ENCODE measurements around the gene CSMD2. TPM values are rescaled to one million over a fixed set of nuclear protein-coding genes. Genes with fewer than 3 reads are reported as not detected.

CSMD2 gene
- total RNA-seq, 2 experiments from 2014 or later, result not detected

DNA sequence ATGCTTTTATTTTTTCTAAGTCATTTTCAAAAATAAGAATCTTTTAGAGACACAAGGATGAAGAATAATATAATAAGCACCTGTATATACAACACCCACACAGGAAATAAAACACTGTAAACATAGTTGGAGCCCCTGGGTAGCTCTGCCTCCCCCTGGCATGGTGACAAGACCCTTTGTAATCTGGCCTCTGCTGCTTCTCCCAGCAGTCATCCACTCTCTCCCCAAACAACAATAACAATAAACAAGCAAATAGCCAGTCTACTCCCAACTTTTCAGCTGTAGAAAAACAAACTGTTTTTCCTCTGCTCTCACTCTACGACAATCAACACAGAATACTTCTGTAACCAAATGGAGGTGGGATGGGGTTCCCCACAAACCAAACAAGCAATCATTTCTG lies 110.1 kb downstream of the CSMD2 start:
- Mint-ChIP-seq H3K27ac (no peak overlapping the region), H3K4me3 (no peak overlapping the region), H3K9me3 (peaks cover under 1% of the 10 kb centered on the region), H3K27me3 (peaks cover 10% of the 10 kb centered on the region), H3K36me3 (no peaks in the 10 kb centered on the region), H3K4me1 (ENCODE audit: low read depth) (no peaks in the 10 kb centered on the region)
- DNase-seq, result no peak
- ChIA-PET POLR2A (no interaction called here), CTCF (no interaction called here)
- intact Hi-C loops (cut with micrococcal nuclease), result no loop called here

DNA sequence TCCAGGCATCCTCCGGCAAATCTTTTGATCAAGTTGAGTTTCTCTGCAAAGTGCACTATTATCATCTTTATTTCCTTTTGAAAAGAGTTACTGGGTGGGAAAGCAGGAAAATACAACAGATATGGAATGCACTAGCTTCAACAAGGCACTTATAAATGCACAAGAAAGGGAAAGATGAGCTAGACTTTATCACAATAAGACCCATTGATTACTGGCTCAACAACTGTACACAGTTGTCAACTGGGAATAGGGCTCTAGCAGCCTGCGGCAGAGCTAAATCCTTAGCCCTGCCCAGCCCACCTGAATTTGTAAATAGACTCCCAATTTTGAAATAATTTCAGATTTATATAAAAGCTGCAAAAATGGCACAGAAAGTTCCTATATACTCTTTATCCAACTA lies 111.4 kb downstream of the CSMD2 start:
- intact Hi-C loops (cut with micrococcal nuclease), result no loop called here
- CTCF ChIA-PET, result no interaction called here
- peaks cover 6% of the 10 kb centered on the region for H3K27me3 Mint-ChIP-seq

DNA sequence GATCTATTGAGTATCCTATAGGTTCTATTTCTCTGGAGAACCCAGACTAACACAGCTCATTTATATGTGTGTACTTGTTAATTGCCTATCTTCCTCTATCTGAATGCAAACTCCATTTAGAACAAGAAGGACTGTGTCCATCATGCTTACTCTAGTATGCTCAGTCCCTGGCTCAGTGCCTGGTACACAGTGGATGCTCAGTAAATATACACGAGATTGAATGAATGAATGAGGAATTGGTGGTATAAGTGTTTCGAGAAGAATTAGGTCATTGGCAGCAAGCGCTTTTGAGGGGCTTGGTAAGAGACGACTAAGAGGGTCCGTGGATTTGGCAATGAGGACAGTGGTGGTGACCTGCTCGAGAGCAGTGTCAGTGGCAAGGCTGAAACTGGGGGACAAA lies 112.5 kb downstream of the CSMD2 start:
- Mint-ChIP-seq H3K36me3 (no peaks in the 10 kb centered on the region), H3K9me3 (peaks cover 4% of the 10 kb centered on the region), H3K27ac (no peak overlapping the region), H3K4me3 (no peak overlapping the region), H3K27me3 (peaks cover 6% of the 10 kb centered on the region), H3K4me1 (ENCODE audit: low read depth) (no peaks in the 10 kb centered on the region)
- intact Hi-C loops (cut with micrococcal nuclease), result no loop called here
- no peak for DNase-seq
- POLR2A ChIA-PET, result no interaction called here
- CTCF ChIA-PET, result no interaction called here

More for the DNA sequence above, 111.4 kb downstream of the CSMD2 start:
- no peak for DNase-seq
- POLR2A ChIA-PET, result no interaction called here
- Mint-ChIP-seq H3K4me3 (no peak overlapping the region), H3K4me1 (ENCODE audit: low read depth) (no peaks in the 10 kb centered on the region), H3K27ac (no peak overlapping the region), H3K9me3 (peaks cover 4% of the 10 kb centered on the region), H3K36me3 (no peaks in the 10 kb centered on the region)

DNA sequence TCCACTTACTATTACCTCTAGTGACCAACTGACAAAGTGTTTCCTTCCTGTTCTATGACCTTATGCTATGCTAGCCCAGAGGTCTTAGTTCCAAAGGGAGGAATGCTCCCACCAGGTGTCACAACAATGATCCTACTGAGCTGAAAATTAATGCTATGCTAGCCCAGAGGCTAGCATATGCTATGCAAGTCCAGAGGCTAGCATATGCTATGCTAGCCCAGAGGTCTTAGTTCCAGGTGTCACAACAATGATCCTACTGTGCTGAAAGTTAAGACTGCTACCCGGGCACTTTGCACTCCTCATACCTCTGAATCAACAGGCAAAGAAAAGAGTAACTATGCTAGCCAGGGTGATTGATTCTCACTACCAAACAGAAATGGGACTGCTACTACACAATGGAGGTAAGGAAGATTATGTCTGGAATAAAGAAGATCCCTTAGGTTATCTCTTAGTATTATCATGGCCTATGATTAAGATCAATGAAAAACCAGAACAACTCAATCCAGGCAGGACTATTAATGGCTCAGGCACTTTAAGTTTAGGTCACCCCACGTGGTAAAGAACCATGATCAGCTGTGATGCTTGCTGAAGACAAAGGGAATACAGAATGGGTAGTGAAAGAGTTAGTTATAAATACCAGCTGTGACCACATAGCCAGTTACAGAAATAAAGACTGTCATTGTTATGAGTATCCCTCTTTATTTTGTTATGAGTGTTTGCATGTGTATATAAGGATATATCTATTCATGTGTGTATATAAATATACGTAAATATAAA lies 114.1 kb downstream of the CSMD2 start:
- Mint-ChIP-seq H3K36me3 (no peaks in the 10 kb centered on the region), H3K27me3 (peaks cover 8% of the 10 kb centered on the region), H3K9me3 (peaks cover 4% of the 10 kb centered on the region), H3K4me1 (ENCODE audit: low read depth) (no peaks in the 10 kb centered on the region), H3K4me3 (no peak overlapping the region), H3K27ac (no peak overlapping the region)
- no peak for DNase-seq
- ChIA-PET CTCF (no interaction called here), POLR2A (no interaction called here)
- intact Hi-C loops (cut with micrococcal nuclease), result no loop called here

DNA sequence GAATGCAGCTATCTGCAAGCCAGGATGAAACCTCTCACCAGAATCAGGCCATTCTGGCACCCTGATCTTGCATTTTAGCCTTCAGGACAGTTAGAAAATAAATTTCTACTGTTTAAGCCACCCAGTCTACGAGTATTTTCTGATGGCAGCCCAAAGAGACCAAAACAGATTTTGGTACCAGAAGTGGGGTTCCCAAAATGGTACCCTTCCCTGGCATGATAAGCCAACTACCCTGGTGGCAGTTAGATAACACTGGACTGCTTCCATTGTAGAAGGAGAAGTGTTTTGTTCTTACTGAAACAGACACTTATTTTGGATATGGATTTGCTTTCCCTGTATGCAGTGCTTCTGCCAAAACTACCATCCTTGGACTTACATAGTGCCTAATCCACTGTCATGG lies 115.0 kb downstream of the CSMD2 start:
- Mint-ChIP-seq H3K36me3 (no peaks in the 10 kb centered on the region), H3K27me3 (peaks cover 8% of the 10 kb centered on the region)
- POLR2A ChIA-PET, result no interaction called here

DNA sequence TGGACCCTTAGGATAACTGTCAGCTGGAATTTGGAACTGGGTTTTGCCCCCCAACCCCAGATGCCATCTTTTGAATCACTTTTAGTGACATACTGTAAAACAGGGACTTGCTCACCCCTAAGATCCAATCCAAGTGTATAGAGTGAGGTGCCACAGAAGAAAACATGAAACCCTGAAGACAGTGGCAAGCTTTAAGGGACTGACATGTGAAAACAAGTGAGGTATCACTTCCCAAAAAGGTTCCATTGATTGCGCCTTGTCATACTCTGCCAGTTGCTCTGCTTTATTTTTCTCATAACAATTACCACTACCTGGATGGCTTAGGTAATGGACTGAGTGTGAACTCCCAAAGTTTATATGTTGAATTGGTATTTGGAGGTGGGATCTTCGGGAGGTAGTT lies 115.6 kb downstream of the CSMD2 start:
- Mint-ChIP-seq H3K27ac (no peak overlapping the region), H3K36me3 (no peaks in the 10 kb centered on the region), H3K9me3 (peaks cover 4% of the 10 kb centered on the region), H3K4me3 (no peak overlapping the region), H3K4me1 (ENCODE audit: low read depth) (no peaks in the 10 kb centered on the region), H3K27me3 (peaks cover 8% of the 10 kb centered on the region)
- DNase-seq, result no peak
- ChIA-PET POLR2A (no interaction called here), CTCF (no interaction called here)
- intact Hi-C loops (cut with micrococcal nuclease), result no loop called here

More for the DNA sequence above, 115.0 kb downstream of the CSMD2 start:
- no peaks in the 10 kb centered on the region for H3K4me1 Mint-ChIP-seq (ENCODE audit: low read depth)
- CTCF ChIA-PET, result no interaction called here
- DNase-seq, result no peak
- no peak overlapping the region for H3K4me3 Mint-ChIP-seq
- intact Hi-C loops (cut with micrococcal nuclease), result no loop called here
- no peak overlapping the region for H3K27ac Mint-ChIP-seq
- peaks cover 4% of the 10 kb centered on the region for H3K9me3 Mint-ChIP-seq

DNA sequence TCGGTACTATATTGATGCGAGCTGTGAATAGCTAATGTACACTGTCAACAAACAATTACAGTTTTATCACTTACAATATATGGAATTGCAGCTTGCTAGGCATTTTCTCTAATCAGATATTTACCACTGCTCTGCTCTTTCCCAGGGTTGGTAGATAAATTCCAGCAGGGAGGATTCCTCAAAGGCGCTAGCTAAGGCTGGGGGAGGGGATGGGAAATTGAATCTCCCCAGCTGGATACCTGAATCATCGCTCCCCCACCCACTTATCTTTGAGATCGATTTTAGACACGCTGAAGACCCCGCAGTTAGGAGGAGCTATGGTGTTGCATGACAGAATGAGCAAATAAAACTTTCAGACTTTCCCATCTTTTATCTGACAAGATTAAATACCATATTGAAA lies 127.2 kb downstream of the CSMD2 start:
- Mint-ChIP-seq H3K27me3 (peaks cover 3% of the 10 kb centered on the region), H3K27ac (no peak overlapping the region), H3K4me3 (no peak overlapping the region), H3K9me3 (no peaks in the 10 kb centered on the region), H3K36me3 (no peaks in the 10 kb centered on the region), H3K4me1 (ENCODE audit: low read depth) (no peaks in the 10 kb centered on the region)
- POLR2A ChIA-PET, result no interaction called here
- intact Hi-C loops (cut with micrococcal nuclease), result no loop called here
- CTCF ChIA-PET, result no interaction called here
- no peak for DNase-seq

DNA sequence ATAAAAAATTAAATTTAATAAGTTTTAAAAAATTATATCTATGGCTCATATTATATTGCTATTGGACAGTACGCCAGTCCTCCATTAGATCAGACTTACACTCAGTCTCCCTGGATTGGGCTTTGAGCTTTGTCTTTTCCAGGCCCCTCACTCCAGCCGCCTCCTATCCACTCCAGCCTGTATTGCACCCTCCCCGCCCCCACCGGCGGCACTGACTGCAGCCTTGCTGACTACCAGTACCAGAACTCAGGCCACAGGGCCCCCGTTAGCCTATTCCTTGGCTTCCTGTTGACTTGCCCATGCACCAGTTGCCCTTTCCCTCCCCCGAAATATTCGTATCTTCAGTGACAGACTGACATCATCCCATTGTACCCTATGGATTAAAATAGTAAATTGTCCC lies 127.9 kb downstream of the CSMD2 start:
- Mint-ChIP-seq H3K27ac (no peak overlapping the region), H3K9me3 (no peaks in the 10 kb centered on the region), H3K36me3 (no peaks in the 10 kb centered on the region), H3K4me1 (ENCODE audit: low read depth) (no peaks in the 10 kb centered on the region), H3K4me3 (no peak overlapping the region), H3K27me3 (peaks cover 3% of the 10 kb centered on the region)
- intact Hi-C loops (cut with micrococcal nuclease), result no loop called here
- ChIA-PET CTCF (no interaction called here), POLR2A (interaction anchor here (0.6 kb wide), 1 partner anchor 73 kb away, joined by 3 read pairs; no protein-coding TSS in a partner anchor)
- DNase-seq, result no peak

DNA sequence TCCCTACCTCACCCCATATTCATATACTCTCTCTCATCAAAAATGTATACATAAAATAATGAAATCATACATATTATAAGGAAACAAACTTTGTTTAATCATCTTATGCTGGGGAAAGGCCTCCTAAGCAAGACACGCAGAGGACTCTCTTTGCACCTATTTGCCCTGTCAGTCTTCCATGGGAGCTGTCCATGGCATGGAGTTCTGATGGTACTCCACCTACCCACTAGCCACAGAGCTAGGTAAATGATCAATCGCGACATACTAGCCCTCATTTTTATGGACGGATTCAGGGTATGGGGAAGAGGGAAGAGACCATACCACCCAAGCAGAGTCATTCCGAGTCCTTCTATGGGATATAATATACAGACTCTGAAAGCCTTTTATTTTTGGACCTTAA lies 131.0 kb downstream of the CSMD2 start:
- no peaks in the 10 kb centered on the region for H3K9me3 Mint-ChIP-seq
- H3K36me3 Mint-ChIP-seq, result no peaks in the 10 kb centered on the region
- no peak overlapping the region for H3K27ac Mint-ChIP-seq
- H3K27me3 Mint-ChIP-seq, result peaks cover 3% of the 10 kb centered on the region
- H3K4me1 Mint-ChIP-seq (ENCODE audit: low read depth), result no peaks in the 10 kb centered on the region
- CTCF ChIA-PET, result interaction anchor here (1.0 kb wide), 1 partner anchor 400 kb away, joined by 3 read pairs; no protein-coding TSS in a partner anchor
- POLR2A ChIA-PET, result no interaction called here
- no peak overlapping the region for H3K4me3 Mint-ChIP-seq
- DNase-seq, result no peak
- intact Hi-C loops (cut with micrococcal nuclease), result no loop called here

DNA sequence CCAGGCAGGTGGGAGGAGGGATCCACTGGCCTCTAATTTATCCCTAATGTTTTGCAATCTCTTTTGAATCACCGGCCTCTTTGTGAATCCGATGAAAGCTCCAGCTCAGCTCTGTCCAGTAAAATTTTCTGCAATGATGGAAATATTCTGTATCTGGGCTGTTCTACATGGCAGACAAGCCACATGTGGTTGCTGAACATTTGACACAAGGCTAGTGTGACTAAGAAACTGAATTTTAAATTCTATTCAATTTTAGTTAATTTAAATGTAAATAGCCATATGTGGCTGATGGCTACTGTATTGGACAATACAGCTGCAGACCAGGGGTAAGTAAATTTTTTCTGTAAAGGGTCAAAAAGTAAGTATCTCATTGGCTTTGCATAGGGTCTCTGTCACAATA lies 135.1 kb downstream of the CSMD2 start:
- no peak overlapping the region for H3K27ac Mint-ChIP-seq
- H3K36me3 Mint-ChIP-seq, result no peaks in the 10 kb centered on the region
- no peak overlapping the region for H3K4me3 Mint-ChIP-seq
- POLR2A ChIA-PET, result no interaction called here
- H3K4me1 Mint-ChIP-seq (ENCODE audit: low read depth), result no peaks in the 10 kb centered on the region
- H3K27me3 Mint-ChIP-seq, result peaks cover 13% of the 10 kb centered on the region
- no peak for DNase-seq
- CTCF ChIA-PET, result interaction anchor here (1.0 kb wide), 1 partner anchor 15 kb away, joined by 3 read pairs; no protein-coding TSS in a partner anchor
- intact Hi-C loops (cut with micrococcal nuclease), result no loop called here
- H3K9me3 Mint-ChIP-seq, result no peaks in the 10 kb centered on the region

DNA sequence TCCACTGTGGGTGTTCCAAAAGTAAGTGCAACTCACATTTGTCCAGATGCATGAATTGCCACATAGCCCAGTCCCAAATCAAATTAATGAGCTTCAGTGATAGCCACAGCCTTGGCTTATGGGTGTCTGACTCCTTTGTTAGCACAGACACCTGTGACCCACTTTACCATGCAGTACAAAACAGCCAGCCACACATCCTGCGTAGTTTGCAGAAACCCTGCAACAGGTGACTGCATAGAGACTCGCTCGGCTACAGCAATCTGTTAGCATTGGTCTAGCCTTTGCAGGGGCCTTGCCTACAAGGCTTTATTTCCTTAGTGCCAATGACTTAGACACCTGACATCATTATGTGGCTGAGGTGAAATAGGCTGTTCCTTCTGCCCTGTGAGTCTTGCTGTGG lies 135.5 kb downstream of the CSMD2 start:
- ChIA-PET CTCF (interaction anchor here (1.0 kb wide), 1 partner anchor 14 kb away, joined by 3 read pairs; no protein-coding TSS in a partner anchor), POLR2A (no interaction called here)
- Mint-ChIP-seq H3K4me1 (ENCODE audit: low read depth) (no peaks in the 10 kb centered on the region), H3K9me3 (no peaks in the 10 kb centered on the region), H3K4me3 (no peak overlapping the region), H3K36me3 (no peaks in the 10 kb centered on the region), H3K27ac (no peak overlapping the region), H3K27me3 (peaks cover 15% of the 10 kb centered on the region)
- intact Hi-C loops (cut with micrococcal nuclease), result no loop called here
- DNase-seq, result no peak

DNA sequence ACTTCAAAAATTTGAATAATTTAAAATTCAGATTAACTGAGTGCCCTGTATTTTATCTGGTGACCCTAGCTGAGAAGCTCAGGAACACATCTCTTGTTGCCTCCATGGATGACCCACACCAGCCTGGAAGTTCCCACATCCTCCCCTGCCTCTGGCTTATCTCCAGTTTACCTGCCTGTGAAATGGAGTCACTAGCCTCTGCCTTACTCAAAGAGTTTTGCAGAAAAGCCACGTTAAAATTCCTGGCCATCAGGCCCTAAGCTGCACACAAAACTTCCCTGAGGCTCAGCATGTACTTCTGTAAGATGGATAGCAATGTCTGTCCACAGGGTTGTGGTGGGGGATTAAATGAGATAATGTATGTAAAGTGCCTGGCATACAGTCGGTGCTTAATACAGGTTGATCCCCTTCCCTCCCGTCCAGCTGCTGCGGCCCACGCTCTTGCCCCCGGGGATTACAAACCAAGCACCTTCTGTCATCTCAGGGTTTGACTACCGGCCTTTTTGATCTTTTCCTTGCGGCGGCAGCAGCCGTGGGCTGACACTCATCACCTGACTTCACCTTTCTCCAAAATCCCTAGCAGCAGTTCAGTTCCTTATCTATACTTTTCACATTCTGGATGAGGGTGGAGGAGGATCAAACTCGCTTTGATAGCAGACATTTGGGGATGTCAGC lies 136.5 kb downstream of the CSMD2 start:
- H3K27me3 Mint-ChIP-seq, result peaks cover 16% of the 10 kb centered on the region
- DNase-seq, result no peak
- no peaks in the 10 kb centered on the region for H3K9me3 Mint-ChIP-seq
- H3K4me1 Mint-ChIP-seq (ENCODE audit: low read depth), result no peaks in the 10 kb centered on the region
- ChIA-PET CTCF (no interaction called here), POLR2A (no interaction called here)
- H3K4me3 Mint-ChIP-seq, result no peak overlapping the region
- no peak overlapping the region for H3K27ac Mint-ChIP-seq
- intact Hi-C loops (cut with micrococcal nuclease), result no loop called here
- H3K36me3 Mint-ChIP-seq, result no peaks in the 10 kb centered on the region

DNA sequence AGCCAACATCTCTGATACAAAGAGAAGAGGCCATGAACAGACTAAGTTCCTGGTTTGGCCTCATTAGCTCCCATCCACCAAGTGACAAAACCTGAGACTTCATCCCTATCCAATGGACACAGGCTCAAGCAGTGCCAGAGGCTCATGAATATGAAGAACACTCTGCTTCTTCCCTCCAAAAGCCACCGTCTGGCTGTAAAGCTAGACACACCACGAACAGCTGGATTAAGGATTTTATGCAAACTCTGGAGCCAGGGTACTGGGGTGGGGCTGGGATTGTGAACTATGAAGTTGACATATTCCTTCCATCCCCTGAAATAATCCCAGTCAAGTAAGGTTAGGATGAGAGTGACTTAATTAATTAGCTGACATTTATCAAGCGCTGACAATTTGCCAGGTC lies 139.4 kb downstream of the CSMD2 start:
- intact Hi-C loops (cut with micrococcal nuclease), result no loop called here
- no peaks in the 10 kb centered on the region for H3K9me3 Mint-ChIP-seq
- POLR2A ChIA-PET, result no interaction called here
- H3K36me3 Mint-ChIP-seq, result no peaks in the 10 kb centered on the region
- no peak overlapping the region for H3K27ac Mint-ChIP-seq
- CTCF ChIA-PET, result interaction anchor here (1.0 kb wide), 1 partner anchor 13 kb away, joined by 4 read pairs; no protein-coding TSS in a partner anchor
- H3K27me3 Mint-ChIP-seq, result peaks cover 20% of the 10 kb centered on the region
- no peaks in the 10 kb centered on the region for H3K4me1 Mint-ChIP-seq (ENCODE audit: low read depth)
- H3K4me3 Mint-ChIP-seq, result no peak overlapping the region
- no peak for DNase-seq

All from activated CD4-positive, alpha-beta memory T cell treated with anti-CD3 and anti-CD28 coated beads for 36 hours (primary cell).